HTERT RPE-1 (cell line): ENCODE measurements around the gene FIS1.
"Not testable (repeated sequence)": the region's sequence is repeated elsewhere in the genome, so short reads cannot be mapped to it uniquely, and the experiment has no call there.

Experiments used
- in situ Hi-C: fragments of 300-500 bp; cut with MboI; formaldehyde crosslinking; loops from 4 replicates; pipeline ENCODE4 v1.14.3; 2020; ENCODE audit warnings: low sequenced_read_pairs

FIS1 gene

GRCh38 chr7:101244375-101245146, at the start of gene FIS1:
FIS1 (minus strand) TSS chr7:101245081; CDS start chr7:101245004, 77 bp downstream.
- in situ Hi-C loops, result no loop called here

GRCh38 chr7:101294039-101294831, 49.4 kb upstream of the FIS1 start:
- in situ Hi-C loops, result no loop called here

DNA sequence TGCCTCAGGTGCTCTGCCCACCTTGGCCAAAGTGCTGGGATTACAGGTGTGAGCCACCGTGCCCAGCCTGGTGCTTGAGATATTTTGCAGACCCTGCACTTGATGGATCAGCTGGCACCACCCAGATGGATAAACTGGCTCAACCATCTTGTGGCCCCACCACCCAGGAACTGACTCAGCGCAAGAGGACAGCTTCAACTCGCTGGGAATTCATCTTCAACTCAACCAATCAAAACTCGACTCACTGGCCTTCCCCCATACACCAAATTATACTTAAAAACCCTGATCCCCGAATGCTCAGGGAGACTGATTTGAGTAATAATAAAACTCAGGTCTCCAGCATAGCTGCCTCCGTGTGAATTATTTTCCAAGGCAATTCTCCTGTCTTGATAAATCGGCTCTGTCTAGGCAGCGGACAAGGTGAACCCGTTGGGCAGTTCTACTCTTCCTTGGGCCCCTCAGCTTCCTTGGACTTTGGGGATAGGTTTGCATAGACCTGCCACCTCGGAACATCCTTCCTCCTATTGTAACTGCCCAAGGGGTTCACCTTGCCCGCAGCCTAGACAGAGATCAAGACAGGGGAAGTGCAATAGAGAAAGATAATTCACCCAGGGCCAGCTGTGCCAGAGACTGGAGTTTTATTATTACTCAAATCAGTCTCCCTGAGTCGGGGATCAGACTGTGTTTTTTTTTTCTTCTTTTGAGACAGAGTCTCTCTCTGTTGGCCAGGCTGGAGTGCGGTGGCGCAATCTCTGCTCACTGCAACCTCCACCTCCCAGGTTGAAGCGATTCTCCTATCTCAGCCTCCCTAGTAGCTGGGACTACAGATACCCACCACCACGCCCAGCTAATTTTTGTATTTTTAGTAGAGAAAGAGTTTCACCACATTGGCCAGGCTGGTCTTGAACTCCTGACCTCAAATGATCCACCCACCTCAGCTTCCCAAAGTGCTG, 48.5 kb upstream of the FIS1 start:
- in situ Hi-C loops, result not testable (repeated sequence)

DNA sequence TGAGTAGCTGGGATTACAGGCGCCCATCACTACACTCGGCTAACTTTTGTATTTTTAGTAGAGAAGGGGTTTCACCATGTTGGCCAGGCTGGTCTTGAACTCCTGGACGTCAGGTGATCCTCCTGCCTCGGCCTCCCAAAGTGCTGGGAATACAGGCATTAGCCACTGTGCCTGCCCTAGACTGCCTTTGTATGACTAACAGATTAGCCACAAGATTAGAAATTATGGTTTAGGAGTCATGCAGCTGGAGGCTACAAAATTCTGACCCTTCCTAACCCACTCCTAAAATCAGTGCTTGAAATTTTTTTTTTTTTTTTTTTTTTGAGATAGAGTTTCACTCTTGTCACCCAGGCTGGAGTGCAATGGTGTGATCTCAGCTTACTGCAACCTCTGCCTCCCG, 47.7 kb upstream of the FIS1 start:
- in situ Hi-C loops, result not testable (repeated sequence)

DNA sequence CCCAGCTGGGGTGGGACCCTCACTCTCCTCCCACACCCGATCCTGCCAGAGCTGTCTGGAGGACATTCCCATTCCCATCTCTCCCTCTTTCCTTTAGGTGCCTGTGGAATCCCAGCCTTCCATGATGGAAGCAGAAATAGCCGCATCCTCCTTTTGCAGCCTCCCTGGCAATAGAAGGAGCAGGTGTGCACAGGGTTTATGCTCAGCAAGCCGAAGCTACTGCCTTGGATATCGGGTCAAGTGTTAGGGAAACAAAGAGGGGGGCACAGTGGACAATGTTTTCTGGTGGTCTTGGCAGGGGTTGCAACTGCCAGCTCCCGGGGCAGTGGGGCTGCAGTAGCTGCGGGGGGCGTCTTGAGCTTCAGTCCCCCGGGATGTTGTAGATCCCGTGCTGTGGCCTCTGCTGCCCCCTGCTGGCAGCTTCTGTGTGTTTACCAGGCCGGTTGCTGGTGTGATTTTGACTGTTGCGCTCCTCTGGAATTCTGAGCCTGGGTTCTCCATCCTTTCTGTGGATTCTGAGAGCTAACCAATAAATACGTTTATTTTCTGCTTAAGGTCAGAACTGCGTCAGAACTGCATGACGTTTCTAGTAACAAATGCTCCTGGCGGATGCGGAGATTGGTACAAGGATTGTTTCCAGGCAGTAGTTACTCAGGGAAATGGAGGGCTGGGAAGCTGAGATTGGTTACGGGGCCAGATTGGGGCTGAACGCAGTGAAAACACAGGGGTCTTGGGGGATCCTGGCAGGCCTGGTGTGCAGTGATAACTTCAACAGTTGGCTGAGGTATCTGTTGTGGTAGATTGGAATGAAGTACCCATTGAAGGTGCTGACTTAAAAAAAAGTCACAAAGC, 45.5 kb upstream of the FIS1 start:
- in situ Hi-C loops, result not testable (repeated sequence)

DNA sequence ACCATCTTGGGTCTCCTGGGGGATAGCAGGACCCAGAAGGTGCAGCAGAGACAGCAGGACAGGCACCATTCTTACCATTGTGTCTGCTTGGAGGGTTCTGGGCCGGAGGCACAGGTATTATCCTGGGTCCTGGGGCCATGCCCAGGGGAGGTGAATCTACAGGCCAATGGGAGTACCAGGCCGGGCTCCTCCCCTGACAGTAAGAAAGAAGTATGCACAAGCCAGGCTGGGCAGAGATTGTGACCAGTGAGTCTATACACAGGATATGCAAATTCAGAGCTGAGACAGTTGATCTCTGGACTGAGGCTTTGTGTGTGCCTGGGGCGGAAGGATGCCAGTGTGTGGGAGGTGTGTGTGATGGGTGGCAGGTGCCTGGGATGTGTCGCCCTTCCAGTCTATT, 44.8 kb upstream of the FIS1 start:
- in situ Hi-C loops, result not testable (repeated sequence)

DNA sequence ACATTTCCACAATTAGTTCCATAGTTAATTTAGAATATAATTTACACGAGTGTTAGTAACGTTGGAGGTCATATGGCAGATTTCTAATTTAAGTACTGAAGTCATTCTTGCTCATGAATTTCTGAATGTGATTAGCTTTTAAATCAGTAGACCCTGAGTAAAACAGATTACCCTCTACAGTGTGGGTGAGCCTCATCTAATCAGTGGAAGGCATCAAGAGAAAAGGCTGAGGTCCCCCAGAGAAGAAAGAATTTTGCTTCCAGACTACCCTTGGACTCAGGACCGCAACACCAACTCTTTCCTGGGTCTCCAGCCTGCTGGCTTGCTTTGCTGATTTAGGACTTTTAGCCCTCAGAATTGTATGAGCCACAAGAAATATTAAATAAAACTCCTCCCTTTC, 43.6 kb upstream of the FIS1 start:
- in situ Hi-C loops, result no loop called here

DNA sequence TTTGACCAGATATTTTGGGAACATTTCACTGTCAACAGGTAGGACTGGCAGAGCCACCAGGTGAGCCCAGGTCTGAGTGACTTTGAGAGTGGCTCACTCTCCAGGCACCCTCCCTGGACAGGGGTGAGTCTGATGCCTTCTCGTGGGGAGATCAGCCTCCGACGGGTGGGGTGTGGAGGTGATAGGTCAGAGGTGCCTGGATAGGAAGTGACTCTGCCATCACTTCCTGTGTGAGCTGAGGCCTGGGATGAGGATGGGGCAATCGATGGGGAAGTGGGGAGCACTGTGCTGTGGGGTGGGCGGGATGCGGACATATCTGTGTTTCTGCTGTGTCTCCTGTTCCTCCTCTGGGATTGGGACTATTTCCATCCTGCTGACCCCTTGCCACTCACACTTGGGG, 42.2 kb upstream of the FIS1 start:
- in situ Hi-C loops, result no loop called here

- in situ Hi-C loops, result not testable (repeated sequence)
Observed at GRCh38 chr7:101285880-101286279, 41.0 kb upstream of the FIS1 start.

GRCh38 chr7:101285171-101285570, 40.3 kb upstream of the FIS1 start:
- in situ Hi-C loops, result no loop called here

DNA sequence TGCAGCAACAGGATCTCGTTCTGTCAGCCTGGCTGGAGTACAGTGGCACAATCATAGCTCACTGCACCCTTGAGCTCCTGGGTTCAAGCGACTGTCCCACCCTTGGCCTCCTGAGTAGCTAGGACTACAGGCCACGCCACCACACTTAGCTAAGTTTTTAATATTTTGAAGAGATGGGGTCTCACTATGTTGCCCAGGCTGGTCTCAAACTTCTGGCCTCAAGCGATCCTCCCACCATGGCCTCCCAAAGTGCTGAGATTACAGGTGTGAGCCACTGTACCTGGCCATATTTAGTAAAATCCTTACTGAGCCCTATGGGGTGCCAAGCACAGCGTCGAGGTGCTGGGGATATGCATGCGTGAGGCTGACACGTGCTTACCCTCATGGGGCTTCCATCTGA, 36.0 kb upstream of the FIS1 start:
- in situ Hi-C loops, result not testable (repeated sequence)

GRCh38 chr7:101278461-101279292, 33.8 kb upstream of the FIS1 start:
- in situ Hi-C loops, result no loop called here

GRCh38 chr7:101277155-101277554, 32.3 kb upstream of the FIS1 start:
- in situ Hi-C loops, result no loop called here

DNA sequence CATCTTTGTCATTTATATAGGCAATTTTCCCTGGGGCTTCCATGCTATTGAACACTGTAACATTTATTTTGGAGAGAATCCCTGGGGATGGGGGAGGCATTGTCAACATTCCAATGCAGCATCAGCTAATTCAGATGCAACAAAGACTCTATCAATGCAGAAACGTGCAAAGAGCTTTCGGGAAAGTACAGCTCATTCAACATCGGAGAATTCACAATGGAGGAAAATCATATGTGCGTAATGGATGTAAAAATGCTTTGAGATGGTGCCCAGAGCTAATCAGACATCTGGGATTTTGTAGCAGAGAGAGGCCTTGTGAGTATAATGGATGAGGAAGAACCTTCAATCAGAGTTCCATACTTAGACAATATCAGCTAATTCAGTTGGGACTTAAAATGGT, 28.3 kb upstream of the FIS1 start:
- in situ Hi-C loops, result no loop called here

GRCh38 chr7:101271021-101271420, 26.1 kb upstream of the FIS1 start:
- in situ Hi-C loops, result no loop called here

GRCh38 chr7:101269664-101270063, 24.8 kb upstream of the FIS1 start:
- in situ Hi-C loops, result no loop called here

DNA sequence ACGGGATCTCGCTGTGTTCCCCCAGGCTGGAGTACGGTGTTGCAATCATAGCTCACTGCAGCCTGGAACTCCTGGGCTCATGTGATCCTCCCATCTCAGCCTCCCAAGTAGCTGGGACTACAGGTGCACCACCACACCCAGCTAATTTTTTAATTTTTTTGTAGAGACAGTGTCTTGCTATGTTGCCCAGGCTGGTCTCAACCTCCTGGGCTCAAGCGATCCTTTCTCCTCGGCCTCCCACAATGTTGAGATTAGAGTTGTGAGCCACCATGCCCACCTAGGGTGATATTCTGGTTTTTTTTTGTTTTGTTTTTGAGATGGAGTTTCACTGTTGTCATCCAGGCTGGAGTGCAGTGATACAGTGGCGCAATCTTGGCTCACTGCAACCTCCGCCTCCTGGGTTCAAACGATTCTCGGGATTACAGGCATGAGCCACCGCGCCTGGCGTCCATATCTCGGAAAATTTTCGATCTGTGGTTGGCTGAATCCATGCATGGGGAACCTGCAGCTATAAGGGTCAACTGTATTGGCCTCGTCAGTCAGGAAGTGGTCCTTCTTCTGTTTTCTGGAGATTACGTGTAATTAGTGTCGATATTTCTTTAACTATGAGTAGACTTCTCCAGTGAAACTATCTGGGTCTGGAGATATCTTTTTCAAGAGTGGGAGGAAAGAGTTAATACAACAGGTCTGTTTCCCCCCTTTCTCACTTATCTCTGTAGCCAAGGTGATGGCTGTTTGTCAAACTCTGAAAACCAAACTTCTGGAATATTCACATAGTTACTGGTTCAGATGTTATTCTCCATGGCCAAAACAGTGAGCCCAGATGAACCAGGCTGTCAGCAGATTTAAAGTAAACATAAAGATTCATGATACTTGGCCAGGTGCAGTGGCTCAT, 21.0 kb upstream of the FIS1 start:
- in situ Hi-C loops, result no loop called here

DNA sequence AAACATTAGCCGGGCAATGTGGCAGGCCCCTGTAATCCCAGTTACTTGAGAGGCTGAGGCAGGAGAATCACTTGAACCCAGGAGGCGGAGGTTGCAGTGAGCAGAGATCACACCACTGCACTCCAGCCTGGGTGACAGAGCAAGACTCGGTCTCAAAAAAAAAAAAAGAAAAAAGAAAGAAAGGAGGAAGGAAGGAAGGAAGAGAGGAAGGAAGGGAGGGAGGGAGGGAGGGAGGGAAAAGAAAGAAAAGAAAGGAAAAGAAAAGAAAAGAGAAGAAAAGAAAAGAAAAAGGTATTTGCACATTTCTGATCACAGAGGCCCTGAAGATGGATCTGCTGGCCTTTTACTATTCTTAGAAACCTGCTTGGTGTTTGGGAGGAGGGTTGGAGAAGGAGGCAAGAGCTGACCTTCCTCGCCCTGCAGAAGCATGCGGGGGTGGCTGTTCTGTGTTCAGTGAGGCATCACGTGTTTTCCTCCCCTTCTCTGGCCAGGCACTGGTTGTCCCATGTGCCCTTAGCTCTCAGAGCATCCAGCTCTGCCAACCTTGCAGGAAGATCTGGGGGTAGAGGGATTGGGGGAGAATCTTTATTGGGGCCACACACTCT, 19.3 kb upstream of the FIS1 start:
- in situ Hi-C loops, result not testable (repeated sequence)
